Measurements from ENCODE around the gene RTCA. TPM values are rescaled to one million over a fixed set of nuclear protein-coding genes. Genes with fewer than 3 reads are reported as not detected.

Gene RTCA
- total RNA-seq, 6 donors from 2014 or later, result 12.1 to 36.4 (median 30.3) TPM

GRCh38 chr1:100234432-100234831 lies 31.6 kb upstream of the RTCA start:
- no peaks in the 10 kb centered on the region for H3K9me3 ChIP-seq
- 89 to 97% methylated on average over 1 of the region's 1 CpG for WGBS, 2 donors
- H3K36me3 ChIP-seq, result peaks cover 0 to 64% (median 4%) of the 10 kb centered on the region in 4 donors
- TF ChIP-seq POLR2AphosphoS5 (IDR thresholded peaks at IDR 0.05) (no peak), EP300 (IDR thresholded peaks at IDR 0.05) (no peak)
- H3K4me3 ChIP-seq, result no peak overlapping the region
- ATAC-seq (ENCODE audit: low FRiP score in 2 of 2) (no peak), DNase-seq (no peak)
- H3K27me3 ChIP-seq, result no peaks in the 10 kb centered on the region
- no peak overlapping the region for H3K27ac ChIP-seq
- H3K4me1 ChIP-seq, result peaks cover 0 to 4% (median under 1%) of the 10 kb centered on the region in 4 donors

- no peak overlapping the region for H3K27ac ChIP-seq
- ATAC-seq (ENCODE audit: low FRiP score in 2 of 2) (no peak), DNase-seq (no peak)
- TF ChIP-seq POLR2AphosphoS5 (IDR thresholded peaks at IDR 0.05), result no peak
- no peak for TF ChIP-seq EP300 (IDR thresholded peaks at IDR 0.05)
- peaks cover 0 to 16% (median 7%) of the 10 kb centered on the region in 4 donors for H3K4me1 ChIP-seq
- H3K4me3 ChIP-seq, result no peak overlapping the region
- peaks cover 0 to 52% (median 4%) of the 10 kb centered on the region in 4 donors for H3K36me3 ChIP-seq
- H3K9me3 ChIP-seq, result no peaks in the 10 kb centered on the region
- WGBS, 2 donors, result 93 to 95% methylated on average over 3 of the region's 3 CpGs
- no peaks in the 10 kb centered on the region for H3K27me3 ChIP-seq
Measured at GRCh38 chr1:100237091-100237490, 28.9 kb upstream of the RTCA start.

GRCh38 chr1:100239961-100240360 lies 26.1 kb upstream of the RTCA start:
- Histone ChIP-seq H3K4me1 (peaks cover 0 to 16% (median 7%) of the 10 kb centered on the region in 4 donors), H3K9me3 (no peaks in the 10 kb centered on the region), H3K36me3 (peaks cover 0 to 27% (median 0%) of the 10 kb centered on the region in 4 donors), H3K4me3 (no peak overlapping the region), H3K27ac (peak overlapping the region in 3 of 4 donors; percentile 15 to 54 (median 16)), H3K27me3 (no peaks in the 10 kb centered on the region)
- DNase-seq (no peak), ATAC-seq (ENCODE audit: low FRiP score in 2 of 2) (no peak)
- TF ChIP-seq EP300 (IDR thresholded peaks at IDR 0.05) (no peak), POLR2A (IDR thresholded peaks at IDR 0.05) (no peak), POLR2AphosphoS5 (IDR thresholded peaks at IDR 0.05) (no peak)
- TF ChIP-seq, protein P1, sequence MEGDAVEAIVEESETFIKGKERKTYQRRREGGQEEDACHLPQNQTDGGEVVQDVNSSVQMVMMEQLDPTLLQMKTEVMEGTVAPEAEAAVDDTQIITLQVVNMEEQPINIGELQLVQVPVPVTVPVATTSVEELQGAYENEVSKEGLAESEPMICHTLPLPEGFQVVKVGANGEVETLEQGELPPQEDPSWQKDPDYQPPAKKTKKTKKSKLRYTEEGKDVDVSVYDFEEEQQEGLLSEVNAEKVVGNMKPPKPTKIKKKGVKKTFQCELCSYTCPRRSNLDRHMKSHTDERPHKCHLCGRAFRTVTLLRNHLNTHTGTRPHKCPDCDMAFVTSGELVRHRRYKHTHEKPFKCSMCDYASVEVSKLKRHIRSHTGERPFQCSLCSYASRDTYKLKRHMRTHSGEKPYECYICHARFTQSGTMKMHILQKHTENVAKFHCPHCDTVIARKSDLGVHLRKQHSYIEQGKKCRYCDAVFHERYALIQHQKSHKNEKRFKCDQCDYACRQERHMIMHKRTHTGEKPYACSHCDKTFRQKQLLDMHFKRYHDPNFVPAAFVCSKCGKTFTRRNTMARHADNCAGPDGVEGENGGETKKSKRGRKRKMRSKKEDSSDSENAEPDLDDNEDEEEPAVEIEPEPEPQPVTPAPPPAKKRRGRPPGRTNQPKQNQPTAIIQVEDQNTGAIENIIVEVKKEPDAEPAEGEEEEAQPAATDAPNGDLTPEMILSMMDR (IDR thresholded peaks at IDR 0.05), result no peak

DNA sequence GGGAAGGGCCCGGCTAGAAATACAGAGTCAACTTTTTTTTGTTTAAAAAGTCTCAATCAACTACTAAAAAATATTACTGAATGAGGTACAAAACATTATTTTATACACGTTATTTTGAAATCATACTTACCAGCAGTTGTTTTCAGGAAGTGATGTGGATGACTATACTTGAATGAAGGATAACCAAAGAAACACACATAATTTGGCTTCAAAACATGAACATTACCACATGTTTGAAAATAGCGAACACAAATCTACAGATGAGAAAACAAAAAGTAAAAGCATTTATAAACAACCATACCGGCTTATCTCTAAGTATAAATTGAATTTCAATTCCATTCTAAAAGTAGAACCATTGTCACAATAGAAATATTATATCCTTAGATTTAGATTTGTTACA lies 25.4 kb upstream of the RTCA start:
- WGBS, 2 donors, result 61 to 70% methylated on average over 4 of the region's 4 CpGs
- Histone ChIP-seq H3K4me3 (no peak overlapping the region), H3K4me1 (peaks cover 0 to 16% (median 9%) of the 10 kb centered on the region in 4 donors), H3K36me3 (peaks cover 0 to 24% (median 0%) of the 10 kb centered on the region in 4 donors), H3K27me3 (no peaks in the 10 kb centered on the region), H3K9me3 (no peaks in the 10 kb centered on the region), H3K27ac (peak overlapping the region in 2 of 4 donors; percentile 15 to 54)
- ATAC-seq (ENCODE audit: low FRiP score in 2 of 2) (no peak), DNase-seq (no peak)
- TF ChIP-seq, protein P1 (IDR thresholded peaks at IDR 0.05), result no peak
- TF ChIP-seq POLR2A (IDR thresholded peaks at IDR 0.05) (no peak), POLR2AphosphoS5 (IDR thresholded peaks at IDR 0.05) (no peak), EP300 (IDR thresholded peaks at IDR 0.05) (no peak)

DNA sequence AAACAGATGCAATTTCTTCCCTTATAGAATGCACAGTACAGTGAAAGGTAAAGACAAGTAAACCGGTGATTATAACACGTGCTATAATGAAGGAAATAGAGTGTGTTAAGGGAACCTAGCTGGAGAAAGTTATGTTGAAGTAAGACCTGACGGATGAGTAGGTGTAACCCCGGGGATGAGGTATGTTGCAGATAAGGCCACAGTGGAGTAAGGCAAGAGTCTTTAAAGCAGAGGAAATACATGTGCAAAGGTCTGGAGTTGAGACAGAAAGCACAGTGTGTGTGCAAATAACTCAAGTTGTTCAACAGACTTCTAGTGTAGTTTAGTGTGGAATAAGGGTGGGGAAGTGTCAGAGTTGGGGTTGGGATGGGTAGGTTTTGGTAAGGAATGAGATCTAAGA lies 19.3 kb upstream of the RTCA start:
- WGBS, 2 donors, result 70 to 80% methylated on average over 4 of the region's 4 CpGs
- Histone ChIP-seq H3K9me3 (no peaks in the 10 kb centered on the region), H3K4me3 (no peak overlapping the region), H3K27me3 (no peaks in the 10 kb centered on the region), H3K4me1 (peaks cover 9 to 16% (median 15%) of the 10 kb centered on the region in 4 donors), H3K36me3 (no peaks in the 10 kb centered on the region), H3K27ac (no peak overlapping the region)
- TF ChIP-seq POLR2AphosphoS5 (IDR thresholded peaks at IDR 0.05) (no peak), POLR2A (IDR thresholded peaks at IDR 0.05) (no peak), EP300 (IDR thresholded peaks at IDR 0.05) (no peak)
- TF ChIP-seq, protein P1 (IDR thresholded peaks at IDR 0.05), result no peak
- no peak for ATAC-seq (ENCODE audit: low FRiP score in 2 of 2)
- DNase-seq, result no peak

DNA sequence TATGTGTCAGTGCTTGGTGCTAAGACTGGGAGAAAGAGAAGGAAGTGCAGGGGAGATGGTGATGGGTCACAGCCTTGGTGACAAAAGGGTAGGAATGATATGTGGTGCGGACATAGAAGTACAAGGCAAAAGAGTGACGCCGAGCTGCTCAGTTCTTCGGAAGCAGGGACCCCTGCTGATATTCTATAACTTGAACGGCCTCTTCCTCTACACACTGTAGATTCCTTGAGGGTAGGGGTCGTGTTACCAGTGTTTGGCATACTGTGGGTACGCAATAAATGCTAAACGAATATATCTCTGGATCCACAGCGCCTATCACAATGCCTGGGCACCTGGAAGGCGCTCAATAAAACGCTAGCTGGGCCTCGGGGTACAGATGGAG lies 16.9 kb upstream of the RTCA start:
- peak; percentile 3 to 16 for ATAC-seq (ENCODE audit: low FRiP score in 2 of 2)
- no peaks in the 10 kb centered on the region for H3K36me3 ChIP-seq

More for the DNA sequence above, 16.9 kb upstream of the RTCA start:
- DNase-seq, result no peak
- Histone ChIP-seq H3K27me3 (no peaks in the 10 kb centered on the region), H3K9me3 (no peaks in the 10 kb centered on the region), H3K4me3 (peak overlapping the region; percentile 31 to 90 (median 72)), H3K4me1 (peaks cover 9 to 16% (median 15%) of the 10 kb centered on the region in 4 donors), H3K27ac (peak overlapping the region; percentile 75 to 91 (median 86))
- 2 to 4% methylated on average over 10 to 12 of the region's 12 CpGs for WGBS, 2 donors
- TF ChIP-seq POLR2AphosphoS5 (IDR thresholded peaks at IDR 0.05) (no peak), EP300 (IDR thresholded peaks at IDR 0.05) (no peak), POLR2A (IDR thresholded peaks at IDR 0.05) (no peak)
- TF ChIP-seq, protein P1 (IDR thresholded peaks at IDR 0.05), result no peak
